Posterior vena cava (tissue), 2 donors: Measurements from ENCODE around the gene MEIKIN. TPM values are rescaled to one million over a fixed set of nuclear protein-coding genes. Genes with fewer than 3 reads are reported as not detected.

ENCODE experiments used
- DNase-seq: peaks from one replicate; pipeline ENCODE4 v3.0.0-alpha.2; 2020; ENCODE audit warnings: low spot score
- intact Hi-C, 2 donors: fragments of 100-400 bp; cut with DNase I; formaldehyde crosslinking; loops; one replicate each; pipeline versions ENCODE4 v1.14.1 to v1.14.2; 2022 to 2023
- total RNA-seq, 2 donors: library from RNA; stranded (reverse); fragmentation: NEBNext Ultra II Directional; extraction: Animal tissue kit (Norgen Biotek cat#: 25700); gene quantifications; one replicate each; pipeline ENCODE4 v1.2.1, GENCODE V29; 2021
- donor health status: DM: yes; HTN: yes; CAD: no.
- donor health status: DM: yes; HTN: yes; CAD: no.

MEIKIN gene
- total RNA-seq, 2 donors from 2014 or later, result 1.4 TPM; not detected in 1

DNA sequence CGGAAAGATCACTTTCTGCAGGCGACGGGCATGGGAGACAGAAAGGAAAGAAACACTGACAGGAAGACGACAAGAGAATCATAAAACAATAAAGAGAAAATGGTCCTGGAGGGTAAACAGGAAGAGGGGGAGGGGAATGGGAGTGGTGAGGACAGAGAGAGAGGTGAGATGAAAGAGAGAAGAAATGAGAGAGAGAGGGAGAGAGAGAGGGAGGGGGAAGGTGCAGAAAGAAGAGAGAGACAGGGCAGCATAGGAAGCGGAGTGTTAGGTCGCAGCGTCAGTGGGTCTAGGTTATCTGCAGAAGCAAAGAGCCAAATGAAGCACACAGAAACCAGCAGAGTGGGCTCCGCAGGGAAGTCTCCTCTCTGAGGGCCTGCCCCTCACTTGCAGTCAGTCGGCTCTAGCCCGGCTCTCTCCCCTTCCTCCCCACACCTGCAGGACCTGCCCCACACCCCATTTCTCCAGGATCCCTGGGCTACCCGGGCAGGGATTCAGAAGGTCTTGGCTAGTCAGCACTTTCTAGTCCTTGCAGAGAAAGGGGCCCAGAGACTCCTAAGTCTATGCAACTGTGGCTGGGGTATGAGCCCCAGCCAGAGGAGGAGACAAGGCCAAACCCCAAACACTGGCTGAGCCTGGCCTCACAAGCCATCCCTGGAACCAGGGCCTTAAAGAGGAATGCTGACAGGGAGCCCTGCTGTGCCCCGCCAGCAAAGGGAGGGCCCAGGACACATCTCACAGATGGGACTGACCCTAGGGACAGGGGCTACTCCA lies 29.7 kb upstream of the MEIKIN start:
- no peak for DNase-seq
- intact Hi-C loops, result no loop called here

DNA sequence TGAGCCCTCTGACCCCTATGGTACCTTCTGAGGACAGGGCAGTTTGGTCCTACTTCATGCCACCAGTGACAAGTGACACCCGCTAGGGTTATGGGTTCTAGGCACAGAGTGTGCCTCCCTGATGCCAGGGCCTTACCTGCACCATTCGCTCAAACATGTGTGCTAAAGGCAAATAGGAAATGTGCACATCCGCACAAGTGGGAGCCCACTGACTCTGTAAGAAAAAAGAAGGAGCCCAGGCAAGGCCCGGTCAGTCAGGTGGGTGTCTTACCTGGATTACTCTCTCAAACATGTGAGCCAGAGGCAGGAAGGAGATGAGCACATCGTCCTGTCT lies 29.1 kb upstream of the MEIKIN start:
- DNase-seq, result no peak
- intact Hi-C loops, result no loop called here

DNA sequence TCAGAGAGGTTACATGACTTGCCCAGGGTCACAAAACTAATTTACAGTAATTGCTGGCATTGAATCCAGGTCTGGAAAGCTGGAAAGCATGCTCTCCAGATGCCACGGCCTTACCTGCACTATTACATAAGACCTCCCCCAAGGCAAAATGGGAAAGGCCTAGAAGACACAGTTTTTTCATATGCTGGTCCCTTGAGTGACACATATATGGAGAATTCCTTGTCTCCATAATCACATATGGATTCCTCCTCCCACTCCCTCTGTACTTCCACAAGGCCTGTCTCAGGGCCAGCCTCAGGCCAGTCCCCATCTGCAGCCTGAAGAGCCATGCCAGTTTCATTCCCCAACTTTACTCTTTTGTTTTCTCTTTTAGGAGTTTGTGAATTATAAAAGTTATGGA lies 28.6 kb upstream of the MEIKIN start:
- no peak for DNase-seq
- intact Hi-C loops, result no loop called here

DNA sequence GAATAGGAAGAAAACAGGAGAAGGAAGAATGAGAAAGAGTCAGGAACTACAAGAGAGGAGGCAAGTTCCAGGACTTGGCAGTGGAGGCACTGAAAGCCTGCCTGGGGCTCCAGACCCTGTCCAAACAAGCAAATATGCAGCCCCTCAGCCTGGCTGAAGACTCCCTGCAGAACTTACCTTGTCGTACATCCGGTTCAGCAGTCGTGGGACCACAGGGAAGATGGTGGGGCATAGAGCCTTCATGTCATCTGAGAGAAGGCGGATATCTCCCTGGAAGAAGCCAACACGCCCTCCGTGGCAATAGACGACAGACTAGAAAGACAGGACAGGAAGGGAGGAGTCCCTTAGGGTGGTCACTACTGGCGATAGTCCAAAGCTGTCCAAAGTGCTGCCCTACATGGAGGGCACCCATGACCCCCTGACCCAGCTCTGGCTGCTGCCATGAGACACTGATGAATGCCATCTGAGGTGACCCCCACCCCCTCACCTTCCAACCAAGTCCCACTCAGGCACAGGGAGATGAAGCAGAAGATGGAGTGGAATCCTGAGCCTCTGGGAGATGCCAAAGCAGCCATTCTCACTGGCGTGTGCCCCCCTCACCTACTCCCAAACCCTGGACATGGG lies 27.7 kb upstream of the MEIKIN start:
- intact Hi-C loops, result no loop called here
- DNase-seq, result no peak

DNA sequence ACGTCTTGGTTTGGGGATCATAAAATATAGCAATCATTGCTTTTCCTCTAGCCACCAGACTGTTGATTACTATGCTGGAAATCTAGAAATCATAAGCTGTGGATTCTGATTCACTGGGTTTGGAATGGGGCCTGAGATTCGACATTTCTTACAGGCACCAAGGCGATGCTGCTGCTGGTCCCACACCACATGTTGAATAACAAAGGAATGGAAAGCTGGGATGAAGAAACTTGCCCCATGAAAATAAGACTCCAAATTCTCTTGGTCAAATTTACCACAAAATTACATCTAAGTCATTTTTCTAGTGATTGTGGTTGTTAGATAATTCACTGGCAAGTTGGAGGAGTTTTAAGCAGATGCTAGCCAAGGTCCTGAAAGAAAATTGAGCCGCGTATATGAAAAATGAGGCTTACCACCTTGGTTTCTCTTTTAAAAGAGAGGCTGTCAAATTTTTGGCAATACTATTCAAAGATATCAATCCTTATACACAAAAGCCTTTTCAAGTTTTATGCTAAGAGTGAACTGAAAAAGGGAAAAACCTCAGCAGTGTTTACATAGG lies 23.0 kb upstream of the MEIKIN start:
- no peak for DNase-seq
- intact Hi-C loops, result no loop called here

DNA sequence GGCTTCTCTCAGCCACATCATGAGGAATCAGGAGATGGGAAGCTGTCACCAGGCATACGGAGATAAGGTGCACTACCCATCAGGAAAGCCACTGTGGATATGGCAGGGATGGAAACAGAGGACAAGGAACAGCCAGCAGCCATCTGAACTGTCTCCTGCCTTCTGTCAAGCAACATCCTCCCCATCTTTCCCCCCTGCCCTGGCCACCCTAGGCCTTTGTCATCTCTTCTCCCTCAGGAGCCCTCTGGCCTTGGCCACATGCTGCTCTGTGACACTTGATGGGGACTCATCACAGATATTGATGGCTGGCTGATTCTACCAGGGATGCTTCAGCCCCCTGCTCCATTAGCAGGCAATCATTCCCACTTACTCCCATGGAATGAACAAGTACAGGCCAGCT lies 21.1 kb upstream of the MEIKIN start:
- DNase-seq, result no peak
- intact Hi-C loops, result no loop called here

DNA sequence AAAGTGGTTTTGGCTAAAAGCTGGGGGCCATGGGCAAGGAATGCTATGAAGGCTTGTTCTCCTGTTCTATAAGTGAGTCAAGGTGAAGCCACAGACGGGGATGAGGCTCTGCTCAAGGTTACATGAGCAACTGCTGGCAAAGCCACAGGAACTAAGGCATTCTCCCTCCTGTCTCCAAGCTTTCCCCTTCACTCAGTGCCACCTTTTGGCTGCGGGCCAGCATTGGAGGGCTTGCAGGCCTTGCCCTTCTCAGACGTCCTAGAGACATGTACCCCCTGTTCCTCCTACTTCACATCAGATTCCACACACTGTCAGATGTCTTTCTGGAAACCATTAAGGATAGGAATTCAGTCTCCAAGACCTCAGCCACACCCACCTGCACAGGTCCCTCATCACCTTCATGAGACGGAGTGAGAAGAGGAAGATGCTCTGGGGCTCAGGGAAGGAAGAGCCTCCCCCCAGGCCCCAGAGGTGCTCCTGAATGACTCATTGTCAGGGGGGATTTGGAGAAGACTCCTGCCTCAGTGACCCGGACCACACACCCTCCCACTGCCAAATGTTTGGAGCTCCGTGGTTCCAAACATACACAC lies 20.5 kb upstream of the MEIKIN start:
- intact Hi-C loops, result no loop called here
- DNase-seq, result no peak

DNA sequence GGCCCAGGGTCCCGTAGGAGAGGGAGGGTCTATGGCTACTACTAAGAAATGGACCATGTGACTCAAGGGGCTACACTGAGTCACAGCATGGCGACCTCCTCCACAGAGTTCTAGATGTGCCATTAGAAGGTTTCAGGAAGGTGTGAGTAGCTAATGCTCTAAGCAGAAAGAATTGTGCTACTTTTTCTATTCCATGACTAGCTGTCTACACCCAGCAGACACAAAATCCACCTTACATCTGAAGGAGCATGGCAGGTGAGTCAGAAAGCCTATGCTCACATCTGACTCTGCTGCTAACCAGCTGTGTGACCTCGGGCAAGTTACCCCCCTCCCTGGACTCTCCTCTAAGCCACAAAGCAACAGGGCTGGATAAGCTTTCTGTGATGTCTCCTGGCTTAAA lies 14.4 kb upstream of the MEIKIN start:
- DNase-seq, result no peak
- intact Hi-C loops, result no loop called here

DNA sequence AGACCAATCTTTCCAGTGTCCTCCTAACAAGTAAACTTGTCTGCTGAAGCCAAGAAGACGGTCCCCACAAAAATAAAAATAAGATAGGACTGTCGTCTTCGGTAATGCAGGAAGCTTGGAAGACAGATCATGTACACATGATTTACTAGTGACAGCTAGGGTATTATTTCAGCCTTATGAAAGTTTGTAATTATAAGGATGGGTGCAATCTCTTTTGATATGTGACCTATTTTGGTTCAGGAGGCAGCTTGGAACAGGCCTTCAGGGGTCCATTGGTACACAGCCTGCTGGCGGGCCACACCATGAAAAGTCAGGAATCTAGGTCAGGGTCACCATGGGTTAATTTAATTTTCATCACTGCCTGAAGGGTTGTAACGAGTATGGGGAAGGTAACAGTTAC lies 13.7 kb upstream of the MEIKIN start:
- no peak for DNase-seq
- intact Hi-C loops, result no loop called here

DNA sequence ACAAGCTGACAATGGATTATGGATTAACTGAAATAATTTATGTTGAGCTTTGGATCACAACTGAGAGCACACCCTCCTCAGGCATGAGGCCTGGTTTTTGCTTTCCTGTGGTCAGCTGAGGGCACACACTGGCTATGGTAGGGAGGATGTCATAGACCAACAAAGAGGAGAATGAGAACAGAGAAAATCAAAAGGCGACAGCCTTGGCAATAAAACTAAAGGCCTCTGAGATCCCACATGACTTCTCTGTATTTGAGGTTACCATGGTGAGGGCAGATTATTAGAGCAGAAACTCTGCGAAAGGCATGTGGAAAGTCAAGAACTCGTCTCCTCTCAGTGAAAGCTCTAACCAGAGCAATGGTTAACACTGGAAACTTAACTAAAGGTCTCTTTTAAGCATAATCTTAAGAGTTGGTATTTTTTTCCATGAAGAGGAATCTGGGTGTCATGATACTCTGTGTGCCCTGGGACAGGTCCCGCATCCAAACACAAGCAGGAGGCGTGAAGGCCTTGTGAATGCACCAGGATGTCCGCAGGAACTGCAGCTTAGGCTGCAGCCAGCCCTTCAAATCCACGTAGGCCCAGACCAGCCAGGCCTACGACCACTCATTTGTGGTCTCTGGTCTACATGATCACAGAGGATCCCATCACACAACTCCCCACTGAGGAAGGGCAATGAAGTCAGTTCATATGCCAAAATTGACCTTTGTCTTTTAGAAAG lies 12.4 kb upstream of the MEIKIN start:
- intact Hi-C loops, result no loop called here
- no peak for DNase-seq

DNA sequence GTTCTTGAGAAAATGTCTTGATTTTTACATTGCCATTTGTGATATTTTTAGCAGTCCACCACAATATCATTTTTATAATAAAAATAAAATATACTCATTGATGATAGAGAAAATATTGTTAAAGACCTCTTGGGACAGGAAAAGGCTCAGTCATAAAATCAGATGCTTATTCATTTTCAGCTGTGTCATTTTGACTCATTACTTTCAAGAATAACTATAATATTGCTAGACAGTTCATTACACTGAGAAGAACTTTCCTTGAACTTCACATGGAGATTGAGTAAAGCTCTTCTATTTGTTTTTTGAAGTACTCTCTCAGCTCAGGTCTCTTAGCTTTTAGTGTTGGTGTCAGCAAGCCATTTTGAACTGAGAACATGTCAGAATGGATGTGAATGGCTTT lies 8.5 kb upstream of the MEIKIN start:
- intact Hi-C loops, result no loop called here
- DNase-seq, result no peak

DNA sequence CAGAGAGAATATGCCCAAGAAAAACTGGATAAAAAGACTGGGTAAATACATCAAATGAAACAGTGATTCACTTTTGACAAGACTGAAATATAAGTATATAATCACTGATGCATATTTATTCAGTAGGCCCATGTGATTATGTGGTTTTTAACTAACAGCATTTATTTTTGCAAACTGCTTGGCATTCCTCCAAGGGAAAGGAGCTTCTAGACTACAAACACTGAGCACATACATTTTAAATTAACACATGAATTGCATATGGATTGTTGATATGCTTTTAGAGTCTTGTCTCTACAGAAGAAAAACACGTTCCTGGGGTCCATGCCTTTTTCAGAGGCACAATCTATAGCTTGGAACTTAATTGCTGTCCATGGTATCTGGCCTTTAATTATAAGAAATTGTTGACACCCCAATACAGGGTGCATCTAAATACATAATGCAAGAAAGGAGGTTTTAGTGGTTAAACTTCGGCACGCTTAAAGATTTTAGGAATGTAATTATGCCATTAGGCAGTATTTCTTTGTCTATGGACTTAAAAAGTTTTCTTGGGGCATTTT lies 6.9 kb upstream of the MEIKIN start:
- intact Hi-C loops, result no loop called here
- no peak for DNase-seq

DNA sequence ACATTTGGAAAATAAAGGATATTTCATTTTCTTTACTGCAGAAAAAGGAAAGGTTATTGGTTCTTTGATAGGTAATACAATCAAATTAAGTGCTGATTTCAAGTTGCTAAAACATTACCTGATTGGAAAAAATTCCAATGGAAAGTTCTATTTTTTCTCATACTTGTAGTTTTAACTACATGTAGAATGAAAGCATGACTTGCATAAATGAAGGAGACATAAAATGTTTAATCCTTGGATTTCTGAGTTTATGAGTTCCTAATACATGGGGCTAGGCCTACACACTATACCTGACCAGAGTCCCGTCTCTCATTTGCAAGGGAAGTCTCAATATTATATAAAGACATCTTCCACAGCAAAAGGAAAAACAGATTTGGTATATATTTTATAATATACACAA lies 5.2 kb upstream of the MEIKIN start:
- DNase-seq, result no peak
- intact Hi-C loops, result no loop called here

DNA sequence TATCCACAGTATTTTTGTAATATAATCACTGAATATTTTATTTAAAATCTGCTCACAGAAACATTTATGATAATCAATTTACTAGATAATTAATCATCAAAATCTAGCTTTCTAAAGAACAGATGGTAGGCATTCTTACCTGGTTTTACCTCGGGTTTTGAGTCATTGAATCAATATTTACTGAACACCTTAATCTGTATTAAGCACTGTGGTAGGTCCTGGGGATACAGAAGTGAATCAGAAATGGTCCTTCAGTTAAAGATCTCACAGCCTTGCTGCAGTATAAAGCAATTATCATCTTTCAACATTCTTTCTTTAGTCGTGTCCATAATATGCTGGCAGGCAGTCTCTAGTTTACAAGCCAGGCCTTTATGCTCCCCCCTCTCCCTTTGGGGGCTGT lies 2.0 kb upstream of the MEIKIN start:
- DNase-seq, result no peak
- intact Hi-C loops, result no loop called here

DNA sequence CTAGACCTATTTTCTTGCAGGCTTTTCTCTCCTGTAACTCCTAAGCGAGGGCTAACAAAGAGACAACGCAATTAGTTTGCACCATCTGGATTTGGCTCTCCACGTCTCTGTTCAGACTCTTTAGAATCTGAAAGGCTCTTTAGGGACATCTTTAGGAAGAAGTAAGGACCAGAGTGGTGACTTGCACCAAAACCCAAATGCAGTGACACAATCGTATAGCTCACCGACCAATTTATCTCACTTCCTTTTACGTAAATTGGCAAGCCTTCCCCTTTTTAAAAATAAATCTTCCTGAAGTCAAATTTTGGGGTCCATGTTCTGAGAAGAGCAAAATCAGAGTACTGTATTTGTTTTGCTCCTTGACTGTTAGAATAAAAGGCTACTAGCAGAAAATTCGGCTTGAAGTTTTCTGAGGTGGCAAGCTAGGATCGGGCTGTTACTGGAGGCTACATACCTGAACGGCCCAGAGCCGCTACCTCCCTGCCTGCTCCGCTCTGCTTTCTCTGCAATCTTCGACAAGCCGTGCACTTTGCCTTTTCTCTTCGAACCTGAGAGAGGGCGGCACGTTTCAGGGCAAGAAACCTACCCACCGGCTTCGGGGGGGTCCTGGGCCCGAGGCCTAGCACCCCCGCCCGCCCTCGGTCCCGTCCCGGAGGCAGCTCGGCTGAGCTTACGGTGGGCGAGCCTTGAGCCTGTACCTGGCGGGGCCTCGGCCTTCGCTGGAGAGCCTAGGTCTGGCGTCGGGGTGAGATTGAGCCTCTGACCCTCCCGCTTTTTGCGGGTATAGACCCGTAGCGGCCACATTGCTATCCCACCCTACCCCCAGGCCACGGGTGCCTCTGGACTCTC lies 537 bp downstream of the MEIKIN start:
- intact Hi-C loops, result no loop called here
- DNase-seq, result no peak

DNA sequence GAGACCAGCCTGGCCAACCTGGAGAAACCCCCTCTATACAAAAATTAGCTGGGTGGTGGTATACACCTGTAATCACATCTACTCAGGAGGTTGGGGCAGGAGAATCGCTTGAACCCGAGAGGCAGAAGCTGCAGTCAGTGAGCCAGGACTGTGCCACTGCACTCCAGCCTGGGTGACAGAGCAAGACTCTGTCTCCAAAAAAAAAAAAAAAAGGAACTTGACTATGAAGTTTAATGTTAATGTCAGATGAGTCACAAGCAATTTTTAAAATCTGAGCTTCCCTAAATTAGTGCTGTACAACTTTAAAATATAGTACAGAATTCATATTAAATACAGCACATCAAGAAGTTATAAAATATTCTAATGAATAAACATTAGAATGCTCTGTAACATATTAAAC lies 1.5 kb downstream of the MEIKIN start:
- intact Hi-C loops, result no loop called here
- no peak for DNase-seq

DNA sequence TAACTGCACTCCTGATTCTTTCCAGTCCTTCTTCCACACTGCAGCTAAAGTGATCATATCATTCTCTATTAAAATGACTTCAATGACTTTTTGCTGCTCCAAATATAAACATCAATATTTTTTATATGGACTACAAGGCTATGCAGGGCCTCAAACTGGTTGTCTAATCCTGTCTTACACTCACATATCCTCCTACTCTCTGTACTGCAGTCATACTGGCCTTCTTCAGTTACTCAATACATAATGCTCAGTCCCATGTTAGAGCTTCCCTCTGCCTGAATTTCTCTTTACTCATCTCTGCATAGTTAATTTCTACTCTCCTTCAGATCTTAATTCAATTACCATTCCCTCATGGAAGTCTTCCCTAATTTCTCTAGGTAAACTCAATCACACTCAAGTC lies 3.4 kb downstream of the MEIKIN start:
- intact Hi-C loops, result no loop called here
- DNase-seq, result no peak

DNA sequence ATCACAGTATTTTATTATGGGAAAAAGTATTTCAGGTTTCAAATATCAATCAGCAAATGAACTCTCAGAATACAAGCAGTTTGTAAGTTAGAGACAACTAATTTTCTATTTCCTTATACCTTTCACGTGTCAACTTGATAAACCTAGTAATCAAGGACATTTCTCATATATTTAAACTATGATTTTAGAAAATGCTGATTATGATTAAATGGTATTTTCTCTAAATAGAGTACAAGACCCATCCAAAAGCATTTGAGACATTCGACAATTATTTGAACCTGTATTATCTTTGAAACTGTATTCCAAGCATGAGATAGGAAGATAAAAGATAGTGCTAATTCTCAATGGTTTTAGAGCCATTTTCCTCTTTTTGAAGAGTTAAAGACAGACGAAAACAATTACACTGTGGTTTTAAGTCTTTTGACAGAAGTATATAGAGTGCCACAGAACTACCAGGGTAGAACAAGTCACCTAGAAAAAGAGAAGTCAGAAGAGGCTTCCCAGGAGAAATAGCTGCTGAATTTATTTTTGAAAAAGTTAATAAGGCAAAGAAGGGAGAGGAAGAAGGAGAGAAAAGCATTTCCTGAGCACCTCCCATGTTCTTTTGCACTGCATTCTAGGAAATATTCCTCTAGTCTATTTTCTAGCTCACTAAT lies 5.6 kb downstream of the MEIKIN start:
- DNase-seq, result no peak
- intact Hi-C loops, result no loop called here

DNA sequence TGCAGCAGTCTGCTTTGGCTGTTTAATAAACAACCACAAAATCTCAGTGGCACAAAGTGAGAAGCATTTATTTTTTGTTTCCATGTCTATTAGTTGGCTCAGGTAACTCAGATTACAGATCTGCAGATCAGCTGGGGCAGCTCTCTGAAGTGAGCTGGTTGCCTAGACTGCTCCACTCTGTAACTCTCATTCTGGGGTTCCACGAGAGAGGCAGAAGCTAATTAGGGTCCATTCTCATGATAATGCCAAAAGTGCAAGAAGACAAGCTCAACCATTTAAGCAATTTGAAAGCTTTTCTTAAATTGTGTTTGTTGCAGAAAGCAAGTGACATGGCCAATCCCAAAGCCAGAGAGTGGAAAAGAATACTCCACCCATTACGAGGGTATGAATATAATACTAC lies 13.2 kb downstream of the MEIKIN start:
- no peak for DNase-seq
- intact Hi-C loops, result no loop called here
